AG08395 (cell line): Measurements from ENCODE around the gene PHLPP2.

ENCODE experiments used
- DNase-seq: peaks from one replicate; pipeline ENCODE4 v3.0.0; 2012; ENCODE audit warnings: mixed read lengths, low spot score

Gene PHLPP2

GRCh38 chr16:71670537-71670936, 54.0 kb downstream of the PHLPP2 start:
- DNase-seq = no peak

GRCh38 chr16:71669926-71670536, 54.5 kb downstream of the PHLPP2 start:
- DNase-seq = no peak

- DNase-seq = no peak
Measured at GRCh38 chr16:71666928-71667707, 57.4 kb downstream of the PHLPP2 start.

GRCh38 chr16:71666264-71666663, 58.2 kb downstream of the PHLPP2 start:
- no peak for DNase-seq

GRCh38 chr16:71659471-71659870, 65.0 kb downstream of the PHLPP2 start:
- DNase-seq = no peak

- DNase-seq = no peak
Measured at GRCh38 chr16:71658771-71659170, 65.7 kb downstream of the PHLPP2 start.

- DNase-seq = no peak
Measured at GRCh38 chr16:71649704-71650103, 74.8 kb downstream of the PHLPP2 start.

- no peak for DNase-seq
Measured at GRCh38 chr16:71648921-71649320, 75.6 kb downstream of the PHLPP2 start.

- DNase-seq = no peak
Measured at GRCh38 chr16:71648162-71648561, 76.3 kb downstream of the PHLPP2 start.

GRCh38 chr16:71647391-71647790, 77.1 kb downstream of the PHLPP2 start:
- DNase-seq = no peak

GRCh38 chr16:71645450-71645849, 79.1 kb downstream of the PHLPP2 start:
- peak; percentile 42 for DNase-seq

- DNase-seq = peak; percentile 49
Measured at GRCh38 chr16:71637398-71637797, 87.1 kb downstream of the PHLPP2 start.

GRCh38 chr16:71635632-71636031, 88.9 kb downstream of the PHLPP2 start:
- DNase-seq = no peak

GRCh38 chr16:71631776-71632175, 92.7 kb downstream of the PHLPP2 start:
- no peak for DNase-seq

- no peak for DNase-seq
Measured at GRCh38 chr16:71630808-71631207, 93.7 kb downstream of the PHLPP2 start.

- DNase-seq = no peak
Measured at GRCh38 chr16:71629278-71630016, 95.1 kb downstream of the PHLPP2 start.

GRCh38 chr16:71628810-71629209, 95.7 kb downstream of the PHLPP2 start:
- DNase-seq = no peak

- DNase-seq = no peak
Measured at GRCh38 chr16:71627731-71628181, 96.7 kb downstream of the PHLPP2 start.

- no peak for DNase-seq
Measured at GRCh38 chr16:71626858-71627213, 97.7 kb downstream of the PHLPP2 start.

- no peak for DNase-seq
Measured at GRCh38 chr16:71626018-71626857, 98.3 kb downstream of the PHLPP2 start, which contains the start of gene MARVELD3. Gene MARVELD3, plus strand, starts transcription at chr16:71626184. Its CDS starts 46 bp downstream, at chr16:71626230.

GRCh38 chr16:71625113-71625850, 99.2 kb downstream of the PHLPP2 start:
- DNase-seq = no peak
